HG03442 (cell line): Measurements from ENCODE around the gene NLGN2.
A peak's percentile ranks its signal among the peaks of the same experiment; 100 is the strongest.

Source experiments
- ATAC-seq: cut with Tn5 transposase; IDR thresholded peaks from one replicate; pipeline ENCODE4 v1.9.1; 2021; ENCODE audit warnings: mild to moderate bottlenecking, moderate library complexity; ENCODE audit not compliant: unreplicated experiment

The NLGN2 gene

GRCh38 chr17:7436556-7437368, 29.1 kb downstream of the NLGN2 start:
- peak; percentile 34 for ATAC-seq

GRCh38 chr17:7437369-7437863, 29.8 kb downstream of the NLGN2 start:
- ATAC-seq: no peak

DNA sequence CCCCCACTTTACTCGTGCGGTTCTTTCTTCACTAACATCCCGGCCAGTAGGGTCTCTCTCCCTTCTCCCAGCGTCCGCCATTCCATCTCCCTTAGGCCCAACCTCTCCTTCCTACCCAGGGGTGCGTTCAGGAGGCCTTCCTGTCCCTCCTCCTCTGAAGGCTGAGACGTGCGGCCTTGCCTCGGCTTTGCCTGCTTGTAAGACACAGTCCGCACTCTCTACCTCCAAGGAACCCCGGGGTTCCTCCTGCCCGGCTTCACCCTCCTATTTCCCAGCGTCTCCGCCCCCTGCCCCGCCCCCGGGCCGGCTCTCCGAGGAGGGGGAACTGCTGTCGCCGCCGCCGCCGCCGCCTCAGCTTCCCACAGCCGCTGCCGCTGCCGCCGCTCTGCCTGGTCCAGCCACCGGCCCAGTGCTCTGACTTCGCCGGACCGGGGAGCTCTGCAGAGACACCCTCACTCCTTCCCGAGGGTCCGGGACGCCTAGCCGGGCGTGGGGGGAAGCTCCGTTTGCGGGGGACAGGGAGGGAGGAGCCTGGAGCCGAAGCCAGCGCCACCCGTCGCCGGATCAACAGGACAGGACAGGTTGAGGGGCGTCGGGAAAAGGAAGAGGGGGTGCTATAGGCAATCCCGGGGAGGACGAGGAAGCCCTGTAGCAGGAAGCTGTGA, 30.4 kb downstream of the NLGN2 start:
- no peak for ATAC-seq

DNA sequence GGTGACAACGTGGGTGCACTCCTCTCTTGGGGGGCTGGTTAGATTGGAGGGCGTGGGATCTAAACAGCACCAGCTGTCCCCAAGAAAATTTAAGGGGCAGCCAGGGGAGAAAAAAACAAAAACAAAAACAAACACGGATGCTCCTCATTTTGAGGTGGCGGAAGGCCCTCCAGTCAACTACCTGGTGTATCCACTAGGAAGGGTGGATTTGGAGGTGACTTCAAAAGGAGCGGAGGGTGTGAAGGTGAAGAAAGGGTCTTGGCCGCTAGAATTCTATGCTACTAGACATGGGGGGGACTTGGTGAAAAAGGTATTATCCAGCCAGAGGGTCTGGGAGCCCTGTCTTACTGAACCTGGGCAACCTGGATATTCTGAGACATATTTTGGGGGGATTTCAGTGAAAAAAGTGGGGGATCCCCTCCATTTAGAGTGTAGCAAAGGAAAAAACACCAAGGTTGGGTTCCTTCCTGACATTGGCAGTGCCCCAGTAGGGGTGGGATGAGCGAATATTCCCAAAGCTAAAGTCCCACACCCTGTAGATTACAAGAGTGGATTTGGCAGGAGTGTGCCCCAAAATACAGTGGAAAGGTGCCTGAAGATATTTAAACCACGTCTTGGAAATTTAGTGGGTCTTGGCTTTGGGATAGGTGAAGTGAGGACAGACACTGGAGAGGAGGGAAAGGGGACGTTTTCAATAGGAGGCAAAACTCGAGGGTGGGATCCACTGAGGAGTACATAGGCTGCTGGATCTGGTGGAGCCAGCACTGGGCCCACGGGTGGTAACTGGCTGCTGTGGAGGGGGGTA, 31.2 kb downstream of the NLGN2 start:
- ATAC-seq: no peak

GRCh38 chr17:7439462-7440112, 31.9 kb downstream of the NLGN2 start, which contains the start of gene FGF11:
Gene FGF11, plus strand, starts transcription at chr17:7439512. Its CDS starts 109 bp downstream, at chr17:7439621.
- no peak for ATAC-seq

DNA sequence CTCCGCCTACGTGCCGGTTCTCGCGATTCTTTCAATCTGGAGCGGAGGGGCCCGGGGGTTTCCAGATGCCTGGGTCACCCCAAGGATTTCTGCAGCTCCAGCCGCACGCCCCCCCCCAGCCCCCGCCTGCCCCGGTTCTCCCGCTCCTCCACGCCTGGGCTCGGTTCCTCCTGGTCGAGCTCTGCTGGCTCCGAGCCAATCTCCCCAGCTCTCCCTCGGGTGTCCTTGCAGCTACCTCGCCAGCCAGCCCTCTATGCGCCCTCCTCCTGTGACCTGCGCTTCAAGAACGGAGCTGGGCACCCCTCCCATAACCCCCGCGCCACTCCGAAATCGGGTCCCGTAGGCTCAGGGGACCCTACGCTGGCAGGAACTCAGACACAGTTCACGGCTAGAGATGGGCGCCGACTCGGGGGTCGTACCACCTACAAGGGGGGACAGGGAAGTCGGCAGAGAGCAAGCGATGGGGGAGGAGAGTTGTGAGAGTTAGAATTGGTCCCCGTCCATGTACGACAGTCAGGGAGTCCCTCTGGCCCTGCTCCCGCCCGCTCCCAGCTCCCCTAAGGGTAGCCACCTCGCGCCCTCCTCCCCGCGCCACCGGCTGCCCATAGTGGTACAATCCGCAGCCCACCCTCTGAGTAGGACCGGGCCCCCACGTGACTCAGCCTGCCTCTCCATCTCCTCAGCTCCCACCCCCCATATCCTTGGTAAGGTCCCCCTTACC, 32.6 kb downstream of the NLGN2 start:
- no peak for ATAC-seq

GRCh38 chr17:7440834-7441195, 33.2 kb downstream of the NLGN2 start:
- no peak for ATAC-seq

GRCh38 chr17:7441266-7441665, 33.6 kb downstream of the NLGN2 start:
- ATAC-seq: no peak

DNA sequence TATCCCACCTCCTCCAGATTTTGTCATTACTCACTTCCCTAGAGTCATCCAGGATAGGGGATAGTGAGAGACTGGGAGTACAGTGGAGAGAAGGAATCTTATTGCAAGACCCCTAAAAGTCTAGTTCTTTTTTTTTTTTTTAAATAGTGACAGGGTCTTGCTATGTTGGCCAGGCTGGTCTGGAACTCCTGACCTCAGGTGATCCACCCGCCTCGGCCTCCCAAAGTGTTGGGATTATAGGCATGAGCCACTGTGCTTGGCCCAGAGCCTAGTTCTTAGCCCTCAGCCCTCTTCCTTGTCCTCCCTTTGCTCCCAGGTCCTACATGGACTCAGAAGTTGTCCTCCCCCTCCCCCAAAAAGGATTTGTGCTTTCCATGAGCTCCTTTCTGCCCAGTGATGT, 34.5 kb downstream of the NLGN2 start:
- ATAC-seq: no peak

DNA sequence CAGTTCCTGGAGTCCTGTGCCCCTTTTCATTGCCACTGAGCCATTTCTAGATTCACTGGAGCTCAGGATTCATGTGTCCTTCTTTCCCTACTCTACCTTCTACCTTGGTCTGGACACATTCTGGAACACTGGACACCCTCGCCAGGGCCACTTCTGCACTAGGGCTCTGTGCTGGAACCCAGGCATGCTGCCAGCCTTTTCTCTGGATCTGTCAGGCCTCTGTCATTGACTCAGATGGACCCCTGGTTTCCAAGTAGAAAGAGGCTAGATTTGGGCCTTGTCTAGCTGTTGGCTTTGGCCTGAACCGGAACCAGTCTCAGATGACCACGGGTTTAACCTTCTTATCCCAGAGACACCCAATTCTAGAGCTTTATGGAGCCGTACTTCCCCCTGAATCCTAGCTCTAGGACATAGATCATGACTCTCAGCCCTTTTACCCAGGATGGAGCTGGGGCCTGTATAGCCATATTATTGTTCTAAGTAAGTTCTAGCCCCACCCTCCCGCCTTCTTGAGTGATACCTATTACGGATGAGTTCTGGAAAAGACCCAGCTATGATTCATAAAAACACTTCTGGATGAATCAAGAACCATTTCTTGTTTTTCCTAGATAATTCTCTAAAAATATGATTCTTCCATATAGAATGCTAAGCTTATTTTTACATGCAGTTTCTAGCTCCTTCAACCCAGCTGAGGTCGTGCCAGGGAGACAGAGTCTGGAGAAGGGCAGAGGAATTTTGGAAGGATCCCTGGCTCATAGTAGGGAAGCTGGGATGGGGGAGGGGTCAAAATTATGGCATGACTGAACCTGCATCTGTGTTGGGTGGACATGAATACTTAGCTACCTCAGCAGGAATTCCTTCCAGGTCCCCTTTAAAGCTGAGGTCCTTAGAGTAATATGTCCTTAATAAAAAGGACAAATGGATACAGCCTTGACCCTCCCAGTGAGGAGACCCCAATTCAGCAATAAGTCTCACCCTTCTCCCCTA, 36.1 kb downstream of the NLGN2 start:
- no peak for ATAC-seq

DNA sequence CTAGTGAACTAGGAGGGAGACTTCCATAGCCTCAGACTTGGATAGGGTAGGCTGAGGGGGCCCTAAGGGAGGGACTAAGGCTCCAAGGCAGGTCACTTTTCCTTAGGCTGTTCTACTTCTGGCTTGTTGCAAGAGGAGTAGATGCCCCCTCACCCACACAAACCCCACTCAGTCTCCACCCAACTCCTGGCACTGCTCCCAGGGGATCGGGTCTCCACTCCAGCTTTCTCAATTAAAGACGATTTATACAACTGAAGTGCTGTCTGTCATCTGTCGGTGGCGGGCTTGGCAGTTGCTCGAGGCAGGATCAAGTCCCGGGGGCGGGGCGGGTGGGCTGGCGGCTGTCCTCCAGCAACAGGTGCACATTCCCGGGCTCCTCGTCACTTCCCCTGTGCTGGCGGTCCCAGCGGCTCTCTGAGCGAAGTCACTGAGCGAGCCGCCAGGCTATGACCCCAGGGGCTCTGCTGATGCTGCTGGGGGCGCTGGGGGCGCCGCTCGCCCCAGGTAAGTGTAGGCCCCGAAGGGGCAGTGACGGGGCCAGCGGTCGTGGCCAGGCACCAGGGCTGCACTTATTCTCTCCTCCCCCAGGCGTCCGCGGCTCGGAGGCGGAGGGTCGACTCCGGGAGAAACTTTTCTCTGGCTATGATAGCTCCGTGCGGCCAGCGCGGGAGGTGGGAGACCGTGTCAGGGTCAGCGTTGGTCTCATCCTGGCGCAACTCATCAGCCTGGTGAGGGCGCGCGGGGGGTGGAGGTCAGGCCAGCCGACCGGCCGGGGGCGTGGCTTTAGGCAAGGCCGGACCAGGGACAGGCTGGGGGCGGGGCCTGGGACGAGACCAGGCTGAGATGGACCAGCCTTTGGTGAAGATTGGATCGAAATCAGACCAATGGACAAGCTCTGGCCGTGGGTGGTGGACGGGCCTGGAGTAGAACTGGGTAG, 37.3 kb downstream of the NLGN2 start, which contains the start of gene CHRNB1:
TSS of gene CHRNB1 (plus strand) at position 380 of the 937 bp plus-strand sequence. CDS start at position 447, 67 bp downstream.
- ATAC-seq: no peak

DNA sequence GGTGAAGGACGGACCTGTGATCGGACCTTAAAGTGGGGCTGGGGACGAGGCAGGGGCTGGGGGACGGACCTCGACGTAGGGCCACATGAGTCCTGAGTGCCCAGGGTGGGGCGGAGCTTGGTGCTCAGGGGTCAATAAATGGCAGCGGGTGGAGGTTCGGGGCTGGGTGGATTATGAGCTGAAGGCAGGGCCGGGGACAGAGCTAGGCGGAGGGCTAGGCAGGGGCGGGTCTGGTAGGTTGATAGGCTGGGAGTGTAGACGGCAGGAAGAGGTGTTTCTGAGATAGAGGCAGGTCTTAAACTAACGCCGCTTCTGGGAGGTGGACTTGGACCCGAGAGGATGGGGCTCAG, 37.9 kb downstream of the NLGN2 start:
- ATAC-seq: no peak

DNA sequence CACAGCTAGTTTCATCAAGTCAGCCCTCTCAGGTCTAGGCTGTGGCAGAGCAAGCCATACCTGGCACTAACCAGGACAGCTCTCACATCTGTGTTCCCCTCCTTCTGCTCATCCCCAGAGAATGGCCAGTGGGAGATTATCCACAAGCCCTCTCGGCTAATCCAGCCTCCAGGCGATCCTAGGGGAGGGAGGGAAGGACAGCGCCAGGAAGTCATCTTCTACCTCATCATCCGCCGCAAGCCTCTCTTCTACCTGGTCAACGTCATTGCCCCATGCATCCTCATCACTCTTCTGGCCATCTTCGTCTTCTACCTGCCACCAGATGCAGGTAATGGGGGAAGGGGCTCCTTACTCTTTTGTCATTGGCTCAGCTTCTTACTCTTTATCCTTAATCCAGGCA, 40.8 kb downstream of the NLGN2 start:
- no peak for ATAC-seq

DNA sequence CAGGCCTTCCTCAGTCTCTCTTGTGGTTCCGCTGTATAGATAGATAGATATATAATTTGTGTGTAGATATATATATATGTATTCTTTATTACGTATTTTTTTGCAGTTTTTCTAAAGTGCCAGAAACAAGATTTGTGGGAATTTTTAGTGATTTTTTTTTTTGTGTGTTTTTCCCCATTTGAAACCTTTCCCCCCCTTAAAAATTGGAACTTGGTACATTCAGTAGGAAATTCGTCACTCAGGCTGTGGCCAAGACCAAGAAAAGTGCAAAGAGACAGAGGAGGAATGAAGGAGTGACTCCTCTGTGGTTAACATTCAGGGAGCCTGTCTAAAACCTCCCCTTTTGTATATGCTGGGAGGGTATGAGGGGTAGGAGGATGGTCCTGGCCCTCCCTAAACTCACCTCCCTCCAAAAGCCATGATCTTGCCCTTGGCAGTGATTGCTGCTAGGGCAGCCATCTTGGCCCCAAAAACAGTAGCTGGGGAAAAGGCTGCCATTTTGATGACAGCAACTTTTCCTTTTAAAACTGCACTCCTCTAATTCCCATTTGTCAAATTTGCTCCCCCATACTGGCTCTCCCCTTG, 52.4 kb downstream of the NLGN2 start:
- no peak for ATAC-seq

DNA sequence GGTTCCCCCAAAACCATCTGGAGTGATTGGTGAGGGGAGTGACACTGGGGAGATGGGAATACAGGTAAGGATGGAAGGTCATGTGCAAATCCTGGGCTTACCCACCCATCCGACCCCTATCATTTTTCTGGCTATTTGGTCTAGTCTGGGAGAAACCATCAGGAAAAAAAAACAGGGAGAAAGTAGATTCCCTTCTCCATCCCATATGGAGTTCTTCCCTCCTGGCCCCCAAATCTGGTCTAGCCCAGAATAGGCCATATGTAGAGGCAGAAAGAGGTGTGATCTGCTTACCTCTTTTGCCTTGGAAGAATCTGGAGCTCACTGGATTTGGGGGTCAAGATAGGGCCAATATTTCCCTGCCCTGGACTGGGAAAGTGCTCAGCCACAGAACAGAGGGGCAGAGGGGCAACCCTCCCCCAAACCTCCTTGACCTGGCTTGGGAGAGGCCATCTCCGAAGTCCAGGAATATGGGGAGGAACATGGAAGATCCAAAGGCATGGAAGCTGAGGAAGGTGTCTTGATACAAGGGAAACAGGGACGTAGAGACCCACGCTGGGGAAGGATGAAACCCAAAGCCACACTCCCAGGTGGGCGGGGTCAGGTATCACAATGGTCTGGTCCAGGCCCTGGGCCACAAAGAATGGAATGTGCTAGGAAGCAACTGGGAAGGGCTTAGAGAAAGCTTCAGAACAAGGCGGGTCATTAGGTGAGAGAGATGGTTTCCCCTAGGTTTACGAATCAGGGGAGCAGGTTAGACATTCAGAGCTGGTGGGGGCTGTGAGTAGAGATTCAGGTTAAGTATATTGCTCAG, 53.4 kb downstream of the NLGN2 start:
- no peak for ATAC-seq

- ATAC-seq: no peak
These were observed 55.1 kb downstream of the NLGN2 start for GRCh38 chr17:7462474-7463371.
